HepG2 (cell line): Measurements from ENCODE around the gene IL1RL2. TPM values are rescaled to one million over a fixed set of nuclear protein-coding genes. Genes with fewer than 3 reads are reported as not detected.

Experiments used
- ARID4A ChIP-seq: sonication (generic); formaldehyde crosslinking; IDR thresholded peaks from 2 replicates; pipeline ENCODE4 v1.5.0; 2020; ENCODE audit warnings: mild to moderate bottlenecking, missing genetic modification reagents, borderline replicate concordance
- ARNT2 ChIP-seq: sonication (generic); formaldehyde crosslinking; IDR thresholded peaks from 2 replicates; pipeline ENCODE4 v1.8.0; 2022; ENCODE audit warnings: mild to moderate bottlenecking, low read depth, missing genetic modification reagents, moderate library complexity
- CHCHD3 ChIP-seq: sonication (generic); formaldehyde crosslinking; IDR thresholded peaks from 2 replicates; pipeline ENCODE4 v1.8.0; 2022; ENCODE audit warnings: mild to moderate bottlenecking, missing genetic modification reagents, moderate library complexity
- ELF3 ChIP-seq: IDR thresholded peaks from 2 replicates; pipeline ENCODE4 v1.6.1; 2016; ENCODE audit warnings: missing genetic modification reagents, missing compliant biosample characterization
- ELF4 ChIP-seq: sonication (generic); formaldehyde crosslinking; IDR thresholded peaks from 2 replicates; pipeline ENCODE4 v1.5.0; 2020; ENCODE audit warnings: missing genetic modification reagents, mild to moderate bottlenecking, moderate library complexity, borderline replicate concordance
- FLYWCH1 ChIP-seq: sonication (generic); formaldehyde crosslinking; IDR thresholded peaks from 2 replicates; pipeline ENCODE4 v1.8.1; 2023; ENCODE audit warnings: mild to moderate bottlenecking, missing genetic modification reagents
- GMEB2 ChIP-seq: IDR thresholded peaks from 2 replicates; pipeline ENCODE4 v1.6.1; 2016; ENCODE audit warnings: missing biosample characterization, missing genetic modification reagents, low read depth
- HDAC1 ChIP-seq: sonication (generic); formaldehyde crosslinking; IDR thresholded peaks from 2 replicates; pipeline ENCODE4 v1.5.1; 2020; ENCODE audit warnings: mild to moderate bottlenecking, missing genetic modification reagents
- HOMEZ ChIP-seq: IDR thresholded peaks from 2 replicates; pipeline ENCODE4 v1.6.1; 2016; ENCODE audit warnings: low read depth
- MBNL3 ChIP-seq: fragments of 250-450 bp; sonication (Bioruptor Pico); conservative IDR thresholded peaks from 2 replicates; pipeline ENCODE4 v1.8.0; 2022; ENCODE audit warnings: mild to moderate bottlenecking, inconsistent platforms
- MED13 ChIP-seq: sonication (generic); formaldehyde crosslinking; IDR thresholded peaks from 2 replicates; pipeline ENCODE4 v1.5.0; 2020; ENCODE audit warnings: missing genetic modification reagents
- MXD1 ChIP-seq: sonication (generic); formaldehyde crosslinking; IDR thresholded peaks from 2 replicates; pipeline ENCODE4 v1.4.0; 2020; ENCODE audit warnings: mild to moderate bottlenecking, missing genetic modification reagents
- NFKBIZ ChIP-seq: IDR thresholded peaks from 2 replicates; pipeline ENCODE4 v1.6.1; 2018; ENCODE audit warnings: missing genetic modification reagents, missing compliant biosample characterization
- NR1H2 ChIP-seq: sonication (generic); formaldehyde crosslinking; IDR thresholded peaks from 2 replicates; pipeline ENCODE4 v1.8.1; 2022; ENCODE audit warnings: low read depth, missing genetic modification reagents, borderline replicate concordance
- PAF1 ChIP-seq: IDR thresholded peaks from 2 replicates; pipeline ENCODE4 v1.6.1; 2016; ENCODE audit warnings: missing genetic modification reagents, missing compliant biosample characterization
- SRSF9 ChIP-seq: fragments of 200-400 bp; formaldehyde crosslinking; IDR thresholded peaks from 2 replicates; pipeline ENCODE4 v1.6.1; 2018; ENCODE audit warnings: borderline replicate concordance, mild to moderate bottlenecking, low read depth, low read length; ENCODE audit not compliant: insufficient read depth, poor library complexity, severe bottlenecking
- ZNF777 ChIP-seq: sonication (generic); formaldehyde crosslinking; IDR thresholded peaks from 2 replicates; pipeline ENCODE4 v1.4.0; 2020; ENCODE audit warnings: missing genetic modification reagents
- ZNF816 ChIP-seq: sonication (generic); formaldehyde crosslinking; IDR thresholded peaks from 2 replicates; pipeline ENCODE4 v1.8.0; 2022; ENCODE audit warnings: missing genetic modification reagents, mild to moderate bottlenecking, borderline replicate concordance
- ZSCAN12 ChIP-seq: sonication (generic); formaldehyde crosslinking; IDR thresholded peaks from 2 replicates; pipeline ENCODE4 v1.9.0; 2021; ENCODE audit warnings: mild to moderate bottlenecking, missing genetic modification reagents
- polyA plus RNA-seq, 8 experiments: library from polyadenylated mRNA; depleted of rRNA in 3 of 8; stranded (reverse) in 7 of 8; unstranded in 1 of 8; fragments of >200 nt; fragmentation: Illumina TruSeq in 4 of 8; extraction: Trizol in 4 of 8; gene quantifications; 2 replicates each; pipeline versions ENCODE4 v1.2.1 to v1.2.3, GENCODE V29; 2011 to 2016; ENCODE audit warnings: low read depth in 4 of 8, missing spikeins in 1 of 8, mixed read lengths in 1 of 8; ENCODE audit not compliant: insufficient read depth in 1 of 8
- total RNA-seq, 5 experiments: library from RNA; depleted of rRNA; stranded (reverse); fragments of >200 nt; fragmentation: Illumina TruSeq; extraction: Trizol; gene quantifications; 2 replicates each; pipeline ENCODE4 v1.2.3, GENCODE V29; 2016; ENCODE audit warnings: low read depth in 1 of 5
- TF ChIP-seq, protein P1 (sequence below): IDR thresholded peaks from 2 replicates; pipeline ENCODE4 v1.6.1; 2016; ENCODE audit warnings: low read depth, control low read depth

The IL1RL2 gene
- total and polyA plus RNA-seq, 2 of the 13 experiments (the other 11 are each of a cell fraction or from before 2014, with no cell fraction given), result 0.03 TPM; not detected in 1

DNA sequence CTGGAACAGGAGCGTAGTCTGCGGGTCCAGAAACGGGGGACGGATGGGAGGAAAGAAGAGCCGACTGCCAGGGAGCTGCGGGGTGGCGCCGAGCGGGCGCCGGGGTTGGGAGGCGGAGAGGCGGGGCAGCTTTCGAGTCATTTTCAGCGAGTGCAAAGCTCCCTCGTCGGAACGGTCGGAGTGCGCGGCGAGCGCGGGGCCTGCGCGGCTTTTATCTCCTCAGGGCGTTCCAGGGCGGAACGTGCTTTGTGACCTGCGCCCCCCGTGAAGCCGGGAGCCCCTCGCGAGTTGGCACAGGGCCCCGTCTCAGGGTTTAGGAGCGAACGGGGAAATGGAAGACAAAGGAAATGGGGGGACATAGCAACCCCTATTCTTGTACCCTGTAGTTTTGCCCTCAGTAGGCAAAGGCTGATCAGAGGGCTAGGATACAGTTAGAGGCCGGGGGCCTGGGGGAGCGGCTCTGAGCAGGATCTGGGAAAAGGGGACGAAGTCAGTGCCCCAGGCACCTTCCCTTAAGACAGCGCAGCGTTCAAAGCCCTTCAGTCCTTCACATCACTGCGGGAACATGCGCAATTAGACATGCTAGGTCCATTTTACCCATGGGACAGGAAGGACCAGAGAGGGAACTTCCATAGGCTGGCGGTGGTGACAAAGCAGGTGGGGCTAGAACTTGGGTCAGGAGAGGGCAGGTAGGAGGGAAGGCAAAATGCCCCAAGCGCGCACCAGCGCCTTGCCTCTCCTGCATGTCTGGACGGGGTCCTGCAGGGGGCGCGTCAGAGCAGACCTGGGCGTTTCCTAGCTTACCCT is 64.4 kb downstream of the IL1RL2 start (continued):
- no peak for TF ChIP-seq NR1H2
- no peak; the same call in 1 of the 2 replicates for TF ChIP-seq MXD1 (CRISPR knock-in tag)
- TF ChIP-seq MBNL3 (CRISPR knock-in tag), result no peak
- peak; percentile 60 for TF ChIP-seq ZNF777 (CRISPR knock-in tag)
- TF ChIP-seq ARID4A (CRISPR knock-in tag), result peak; percentile 24; the same call in 1 of the 2 replicates
- no peak for TF ChIP-seq ELF3 (CRISPR knock-in tag)
- peak; percentile 49; the same call in 1 of the 2 replicates for TF ChIP-seq HDAC1 (CRISPR knock-in tag)
- TF ChIP-seq HOMEZ (CRISPR knock-in tag), result no peak
- no peak for TF ChIP-seq NFKBIZ (CRISPR knock-in tag)
- TF ChIP-seq ELF4 (CRISPR knock-in tag), result no peak
- TF ChIP-seq MED13 (CRISPR knock-in tag), result no peak
- 0 out of 2 replicates have a peak, but pooled peaks have one; percentile 74 for TF ChIP-seq ZSCAN12
- TF ChIP-seq, protein P1, sequence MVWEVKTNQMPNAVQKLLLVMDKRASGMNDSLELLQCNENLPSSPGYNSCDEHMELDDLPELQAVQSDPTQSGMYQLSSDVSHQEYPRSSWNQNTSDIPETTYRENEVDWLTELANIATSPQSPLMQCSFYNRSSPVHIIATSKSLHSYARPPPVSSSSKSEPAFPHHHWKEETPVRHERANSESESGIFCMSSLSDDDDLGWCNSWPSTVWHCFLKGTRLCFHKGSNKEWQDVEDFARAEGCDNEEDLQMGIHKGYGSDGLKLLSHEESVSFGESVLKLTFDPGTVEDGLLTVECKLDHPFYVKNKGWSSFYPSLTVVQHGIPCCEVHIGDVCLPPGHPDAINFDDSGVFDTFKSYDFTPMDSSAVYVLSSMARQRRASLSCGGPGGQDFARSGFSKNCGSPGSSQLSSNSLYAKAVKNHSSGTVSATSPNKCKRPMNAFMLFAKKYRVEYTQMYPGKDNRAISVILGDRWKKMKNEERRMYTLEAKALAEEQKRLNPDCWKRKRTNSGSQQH (CRISPR knock-in tag), result no peak
- TF ChIP-seq GMEB2 (CRISPR knock-in tag), result no peak
- TF ChIP-seq ZNF816 (CRISPR knock-in tag), result 0 out of 2 replicates have a peak, but pooled peaks have one; percentile 46
- TF ChIP-seq SRSF9, result no peak
- no peak for TF ChIP-seq PAF1 (CRISPR knock-in tag)
- TF ChIP-seq FLYWCH1, result no peak
- TF ChIP-seq ARNT2, result peak; percentile 48; the same call in 1 of the 2 replicates
- TF ChIP-seq CHCHD3 (CRISPR knock-in tag), result no peak
